ENCODE data around the gene AGK.

DNA sequence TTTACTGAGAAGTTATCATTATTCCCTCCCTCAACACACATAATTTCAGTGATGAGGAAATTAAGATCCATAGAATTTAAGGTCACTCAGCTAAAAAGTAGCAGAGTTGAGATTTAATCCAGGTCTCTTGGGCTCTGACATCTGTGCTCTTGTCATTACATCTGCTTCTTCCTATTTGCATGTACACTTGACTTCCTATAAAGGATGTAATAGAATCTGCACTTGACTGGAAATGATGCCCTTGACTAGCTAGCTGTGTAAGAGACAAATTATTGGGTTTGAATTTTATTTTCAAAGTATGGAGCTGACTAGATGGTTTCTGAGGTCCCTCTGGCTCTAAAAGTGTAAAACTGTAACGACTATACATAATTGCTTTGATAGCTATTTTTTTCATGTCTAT, 59.5 kb downstream of the AGK start:
- TF ChIP-seq, protein P1, sequence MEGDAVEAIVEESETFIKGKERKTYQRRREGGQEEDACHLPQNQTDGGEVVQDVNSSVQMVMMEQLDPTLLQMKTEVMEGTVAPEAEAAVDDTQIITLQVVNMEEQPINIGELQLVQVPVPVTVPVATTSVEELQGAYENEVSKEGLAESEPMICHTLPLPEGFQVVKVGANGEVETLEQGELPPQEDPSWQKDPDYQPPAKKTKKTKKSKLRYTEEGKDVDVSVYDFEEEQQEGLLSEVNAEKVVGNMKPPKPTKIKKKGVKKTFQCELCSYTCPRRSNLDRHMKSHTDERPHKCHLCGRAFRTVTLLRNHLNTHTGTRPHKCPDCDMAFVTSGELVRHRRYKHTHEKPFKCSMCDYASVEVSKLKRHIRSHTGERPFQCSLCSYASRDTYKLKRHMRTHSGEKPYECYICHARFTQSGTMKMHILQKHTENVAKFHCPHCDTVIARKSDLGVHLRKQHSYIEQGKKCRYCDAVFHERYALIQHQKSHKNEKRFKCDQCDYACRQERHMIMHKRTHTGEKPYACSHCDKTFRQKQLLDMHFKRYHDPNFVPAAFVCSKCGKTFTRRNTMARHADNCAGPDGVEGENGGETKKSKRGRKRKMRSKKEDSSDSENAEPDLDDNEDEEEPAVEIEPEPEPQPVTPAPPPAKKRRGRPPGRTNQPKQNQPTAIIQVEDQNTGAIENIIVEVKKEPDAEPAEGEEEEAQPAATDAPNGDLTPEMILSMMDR (IDR thresholded peaks at IDR 0.05; ENCODE audit: low read depth, low read length), result no peak
- no peak for TF ChIP-seq EZH2phosphoT487 (IDR thresholded peaks at IDR 0.05; ENCODE audit: low read depth)

Measured in OCI-LY3 (cell line).